ENCODE measurements around the gene MUS81. TPM values are rescaled to one million over a fixed set of nuclear protein-coding genes. Genes with fewer than 3 reads are reported as not detected.

MUS81 gene
- total and polyA plus RNA-seq, 9 donors = 15.9 to 87.0 (median 55.7) TPM

DNA sequence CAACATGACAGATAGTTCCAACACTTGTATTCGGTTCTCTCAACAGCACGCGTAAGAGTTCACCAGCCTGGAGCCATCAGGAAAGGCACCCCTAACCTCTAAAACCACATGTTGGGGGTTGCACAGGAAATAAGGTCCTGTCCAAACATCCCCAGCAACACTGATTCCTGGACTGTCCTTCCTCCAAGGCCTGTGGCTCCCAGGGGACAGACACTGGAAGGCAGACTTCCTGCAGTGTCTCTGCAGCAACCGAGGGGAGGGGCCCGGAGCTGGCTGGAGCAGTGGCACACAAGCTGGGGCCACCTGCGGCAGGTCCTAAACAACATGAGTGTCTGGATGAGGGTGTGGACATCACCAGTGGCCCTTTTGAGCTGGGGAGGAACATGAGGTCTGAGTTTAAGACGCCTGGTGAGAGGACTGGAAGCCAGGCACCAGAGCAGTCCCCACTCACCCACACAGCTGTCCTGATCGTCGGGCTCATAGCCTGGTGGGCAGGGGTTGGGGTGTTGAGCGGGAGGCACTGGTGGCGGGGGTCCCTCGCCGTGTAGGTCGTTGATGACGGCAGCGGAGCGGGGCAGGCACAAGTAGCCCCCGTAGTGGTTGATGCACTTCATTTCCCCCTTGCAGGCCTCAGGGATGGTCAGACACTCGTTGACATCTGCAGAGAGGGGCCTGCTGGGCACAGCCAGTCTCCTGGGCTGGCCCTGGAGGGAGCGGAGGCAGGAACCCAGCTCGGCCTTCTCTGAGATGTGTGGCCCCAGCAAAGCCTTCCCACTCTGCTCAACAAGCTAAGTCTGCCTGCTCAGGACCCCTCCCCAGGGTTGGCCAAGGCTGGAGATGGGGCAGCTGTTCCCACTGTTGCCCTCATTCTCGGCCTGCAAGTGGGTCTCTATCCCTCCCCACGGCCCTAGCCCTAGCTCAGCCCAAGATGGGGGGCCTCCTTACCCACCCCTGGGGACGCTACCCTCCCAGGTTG lies 10.8 kb downstream of the MUS81 start:
- intact Hi-C loops (cut with DNase I) = no loop called here
- Histone ChIP-seq H3K4me1 (ENCODE audit: insufficient read depth) (peaks cover 4% of the 10 kb centered on the region), H3K9me3 (no peaks in the 10 kb centered on the region), H3K27ac (peak overlapping the region; percentile 85 to 96), H3K27me3 (no peaks in the 10 kb centered on the region), H3K4me3 (no peak overlapping the region), H3K36me3 (no peaks in the 10 kb centered on the region)
- 61 to 66% (median 61%) methylated on average over 22 to 24 of the region's 24 CpGs for WGBS, 3 donors
- peak in 3 of 5 donors; percentile 29 to 38 (median 36) for DNase-seq
- TF ChIP-seq, protein P1, sequence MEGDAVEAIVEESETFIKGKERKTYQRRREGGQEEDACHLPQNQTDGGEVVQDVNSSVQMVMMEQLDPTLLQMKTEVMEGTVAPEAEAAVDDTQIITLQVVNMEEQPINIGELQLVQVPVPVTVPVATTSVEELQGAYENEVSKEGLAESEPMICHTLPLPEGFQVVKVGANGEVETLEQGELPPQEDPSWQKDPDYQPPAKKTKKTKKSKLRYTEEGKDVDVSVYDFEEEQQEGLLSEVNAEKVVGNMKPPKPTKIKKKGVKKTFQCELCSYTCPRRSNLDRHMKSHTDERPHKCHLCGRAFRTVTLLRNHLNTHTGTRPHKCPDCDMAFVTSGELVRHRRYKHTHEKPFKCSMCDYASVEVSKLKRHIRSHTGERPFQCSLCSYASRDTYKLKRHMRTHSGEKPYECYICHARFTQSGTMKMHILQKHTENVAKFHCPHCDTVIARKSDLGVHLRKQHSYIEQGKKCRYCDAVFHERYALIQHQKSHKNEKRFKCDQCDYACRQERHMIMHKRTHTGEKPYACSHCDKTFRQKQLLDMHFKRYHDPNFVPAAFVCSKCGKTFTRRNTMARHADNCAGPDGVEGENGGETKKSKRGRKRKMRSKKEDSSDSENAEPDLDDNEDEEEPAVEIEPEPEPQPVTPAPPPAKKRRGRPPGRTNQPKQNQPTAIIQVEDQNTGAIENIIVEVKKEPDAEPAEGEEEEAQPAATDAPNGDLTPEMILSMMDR (IDR thresholded peaks at IDR 0.05) = no peak
- TF ChIP-seq POLR2A (IDR thresholded peaks at IDR 0.05) (no peak), EP300 (IDR thresholded peaks at IDR 0.05) (no peak)

DNA sequence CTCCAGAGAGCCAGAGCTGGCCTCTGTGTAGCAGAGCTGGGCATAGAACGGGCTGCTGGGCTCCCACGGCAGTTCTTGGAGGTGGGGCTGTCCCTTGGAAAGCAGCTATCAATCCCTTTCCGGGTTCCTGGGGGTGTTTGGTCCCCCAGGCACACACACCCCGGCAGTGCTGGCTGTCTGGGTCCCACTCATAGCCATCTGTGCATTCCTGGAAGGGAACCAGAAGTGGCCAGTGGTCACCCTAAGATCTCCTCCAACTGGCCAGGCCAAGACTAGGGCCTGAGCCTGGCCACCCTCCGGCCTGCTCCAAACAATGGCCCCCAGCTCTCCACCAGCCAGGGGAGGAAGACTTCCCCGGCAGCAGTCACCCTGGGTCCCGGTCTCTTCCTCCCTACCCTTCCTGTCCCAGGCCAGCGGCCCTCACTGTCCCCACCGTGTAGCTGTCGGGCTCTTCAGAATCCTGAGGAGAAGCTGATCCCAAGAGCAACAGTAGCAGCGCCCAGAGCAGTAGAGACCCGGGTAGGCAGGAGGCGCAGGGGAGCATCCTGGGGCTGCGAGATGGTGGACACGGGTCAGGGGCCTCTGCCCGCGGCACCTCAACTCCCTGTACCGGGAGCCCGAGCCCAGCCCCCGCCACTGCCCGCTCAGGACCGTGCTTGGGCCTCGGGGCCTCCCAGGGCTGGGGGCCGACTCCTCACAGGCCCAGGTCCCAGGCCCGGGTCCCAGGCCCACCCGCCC lies 11.7 kb downstream of the MUS81 start:
- no peak for TF ChIP-seq EP300 (IDR thresholded peaks at IDR 0.05)
- TF ChIP-seq POLR2A (IDR thresholded peaks at IDR 0.05) = no peak
- TF ChIP-seq, protein P1 (IDR thresholded peaks at IDR 0.05) = no peak
- peaks cover 4% of the 10 kb centered on the region for H3K4me1 ChIP-seq (ENCODE audit: insufficient read depth)

DNA sequence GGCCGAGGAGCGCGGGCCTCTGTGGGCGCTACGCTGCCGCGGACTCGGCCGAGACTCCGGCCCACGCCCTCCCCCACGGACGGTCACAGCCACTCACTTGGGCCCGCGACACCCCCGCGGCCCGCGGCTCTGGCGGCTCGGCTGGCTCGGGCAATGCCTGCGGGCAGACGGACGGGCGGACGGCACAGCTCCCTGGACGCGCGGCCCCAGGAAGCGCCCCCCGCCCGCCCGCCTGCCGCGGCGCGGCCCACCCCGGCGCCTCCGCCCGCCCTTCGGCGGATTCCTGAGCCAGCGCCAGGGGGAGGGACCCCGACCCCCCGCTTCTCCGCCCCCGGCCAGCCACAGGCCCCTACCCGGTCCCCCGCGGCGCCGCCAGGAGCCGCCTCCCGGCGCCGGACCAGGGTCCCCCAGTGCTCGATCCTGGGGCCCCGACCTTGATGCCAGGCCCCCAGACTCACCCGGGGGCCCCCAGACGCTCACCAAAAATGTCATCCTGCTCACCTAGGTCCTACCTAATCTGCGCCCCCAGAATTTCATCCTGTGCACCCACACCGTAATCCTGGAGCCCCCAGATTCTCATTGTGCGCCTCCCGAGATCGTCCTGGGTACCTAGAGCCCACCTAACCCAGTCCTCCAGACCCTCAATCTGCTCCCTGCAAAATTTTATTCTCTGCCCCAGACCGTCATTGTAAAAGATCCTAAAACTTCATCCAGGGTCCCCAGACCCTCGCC lies 12.5 kb downstream of the MUS81 start, which contains the start of gene EFEMP2:
TSS of gene EFEMP2 (minus strand) at position 215 of the 732 bp plus-strand sequence. CDS start 446 bp downstream, outside the sequence.
- no peaks in the 10 kb centered on the region for H3K36me3 ChIP-seq
- peak; percentile 66 to 81 (median 70) for DNase-seq
- peak within 1 kb of the TSS; percentile 63 for H3K4me3 ChIP-seq
- TF ChIP-seq EP300 (IDR thresholded peaks at IDR 0.05) (no peak), POLR2A (IDR thresholded peaks at IDR 0.05) (peak; percentile 25)
- H3K9me3 ChIP-seq = no peaks in the 10 kb centered on the region
- H3K4me1 ChIP-seq (ENCODE audit: insufficient read depth) = peaks cover 4% of the 10 kb centered on the region
- intact Hi-C loops (cut with DNase I) = no loop called here
- H3K27me3 ChIP-seq = no peaks in the 10 kb centered on the region
- H3K27ac ChIP-seq = peak within 1 kb of the TSS; percentile 85 to 96
- WGBS, 3 donors = 0 to 1% (median 0%) methylated on average over 11 to 69 of the region's 69 CpGs

More for the DNA sequence above, 11.7 kb downstream of the MUS81 start:
- 3 to 6% (median 5%) methylated on average over 23 to 26 of the region's 26 CpGs for WGBS, 3 donors
- Histone ChIP-seq H3K36me3 (no peaks in the 10 kb centered on the region), H3K4me3 (peak overlapping the region; percentile 63), H3K27ac (peak overlapping the region; percentile 85 to 96), H3K9me3 (no peaks in the 10 kb centered on the region), H3K27me3 (no peaks in the 10 kb centered on the region)
- peak in 4 of 5 donors; percentile 43 to 67 (median 57) for DNase-seq
- intact Hi-C loops (cut with DNase I) = no loop called here

DNA sequence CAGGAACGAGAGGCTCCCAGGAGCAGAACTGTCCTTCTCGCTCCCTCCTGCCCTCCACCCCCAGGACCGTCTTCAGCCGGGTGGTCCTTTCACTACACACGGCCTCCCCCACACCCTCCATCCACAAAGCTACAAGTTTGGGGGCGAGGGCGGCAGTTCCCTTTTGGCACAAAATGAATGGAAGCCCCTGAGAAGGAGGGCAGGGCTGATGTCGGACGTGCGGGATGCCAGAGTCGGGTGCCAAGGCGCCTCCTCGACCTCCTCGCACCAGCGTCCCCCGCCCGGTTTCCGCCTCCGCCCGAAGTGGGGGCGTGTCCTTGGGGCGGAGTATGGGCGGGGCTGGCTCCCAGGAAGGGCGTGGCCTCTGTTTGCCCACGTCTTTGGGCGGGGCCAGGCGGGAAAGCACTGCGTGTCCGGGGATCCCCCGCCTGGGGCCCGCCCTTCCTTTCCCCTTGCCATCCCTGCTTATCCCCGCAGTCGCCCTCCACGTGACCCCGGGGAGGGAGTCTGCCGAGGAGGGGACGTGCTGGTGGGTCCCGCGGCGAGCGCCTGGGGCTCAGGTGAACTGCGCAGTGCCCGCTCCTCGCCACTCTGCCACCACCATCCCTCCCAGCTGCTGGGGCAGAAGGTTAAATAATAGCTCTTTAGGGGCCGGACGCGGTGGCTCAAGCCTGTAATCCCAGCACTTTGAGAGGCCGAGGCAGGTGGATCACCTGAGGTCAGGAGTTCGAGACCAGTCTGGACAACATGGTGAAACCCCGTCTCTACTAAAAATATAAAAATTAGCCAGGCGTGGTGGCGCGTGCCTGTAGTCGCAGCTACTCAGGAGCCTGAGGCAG lies 13.3 kb downstream of the MUS81 start:
- Histone ChIP-seq H3K9me3 (no peaks in the 10 kb centered on the region), H3K27ac (peak overlapping the region; percentile 85 to 96), H3K4me1 (ENCODE audit: insufficient read depth) (peaks cover 4% of the 10 kb centered on the region), H3K36me3 (no peaks in the 10 kb centered on the region), H3K4me3 (peak overlapping the region; percentile 63), H3K27me3 (no peaks in the 10 kb centered on the region)
- peak; percentile 94 to 99 (median 97) for DNase-seq
- intact Hi-C loops (cut with DNase I) = no loop called here
- WGBS, 3 donors = 6 to 9% (median 8%) methylated on average over 46 to 54 of the region's 54 CpGs
- TF ChIP-seq, protein P1 (IDR thresholded peaks at IDR 0.05) = no peak
- TF ChIP-seq POLR2A (IDR thresholded peaks at IDR 0.05) (peak; percentile 90), EP300 (IDR thresholded peaks at IDR 0.05) (peak; percentile 68)

Measured in ovary (tissue), 9 donors.